HCT116 (cell line): ENCODE results near the gene UNK. TPM values are rescaled to one million over a fixed set of nuclear protein-coding genes. Genes with fewer than 3 reads are reported as not detected.
A peak's percentile ranks its signal among the peaks of the same experiment; 100 is the strongest.

ENCODE experiments used
- ATAC-seq: fragments of 200-7000 bp; cut with Tn5 transposase; 2 replicates; pipeline ENCODE4 v1.9.1; 2020; ENCODE audit warnings: mild to moderate bottlenecking, moderate library complexity
- BruUV-seq: library from RNA; stranded (reverse); fragments of 400-500 nt; replicated peaks from 2 replicates; lab custom pipeline; 2021; lab: Mats Ljungman, UMichigan
- CTCF ChIA-PET: fragments of 300-600 bp; sonication (Branson Sonifier 250); formaldehyde crosslinking; loops from one replicate; lab custom pipeline; 2021; ENCODE audit warnings: antibody characterized with exemption; lab: Charles Lee
- POLR2A ChIA-PET: fragments of 300-600, 350-600 bp; sonication (Branson Sonifier 250); formaldehyde crosslinking; loops from one replicate; lab custom pipeline; 2021; ENCODE audit warnings: antibody characterized with exemption; lab: Charles Lee
- RAD21 ChIA-PET, 2 experiments: fragments of 300-600 bp; sonication (Branson Sonifier 250); formaldehyde crosslinking; loops; one replicate each; lab custom pipeline; 2023; ENCODE audit warnings: low total read pairs in 2 of 2; ENCODE audit not compliant: uncharacterized antibody in 2 of 2, unreplicated experiment in 2 of 2, low non-redundant PET in 1 of 2; lab: Charles Lee
- DNase-seq: peaks from one replicate; pipeline ENCODE4 v3.0.0-alpha.2; 2010; ENCODE audit warnings: low read depth, low spot score
- H2AFZ ChIP-seq: fragments of 200-600 bp; shearing (Covaris generic), sonication (generic); 2 replicates; pipeline ENCODE4 v1.6.1; 2017; ENCODE audit warnings: low read depth, mixed run types, mixed read lengths, antibody characterized with exemption, low read length; ENCODE audit not compliant: poor library complexity, severe bottlenecking
- H3K27ac ChIP-seq: 2 replicates; pipeline ENCODE4 v1.5.1; 2012; ENCODE audit warnings: low read depth, low read length
- H3K27me3 ChIP-seq: fragments of 200-600 bp; sonication (generic); 2 replicates; pipeline ENCODE4 v1.6.1; 2016; ENCODE audit warnings: mixed run types, low read length, mixed read lengths; ENCODE audit not compliant: insufficient read depth
- H3K36me3 ChIP-seq, 2 experiments: fragments of 200-500 bp in 1 of 2; fragments of 200-600 bp in 1 of 2; sonication (Bioruptor generic) in 1 of 2; sonication (generic) in 1 of 2; 2 replicates each; pipeline versions ENCODE4 v1.5.1 to v1.6.1; 2014 to 2016; ENCODE audit warnings: low read length in 2 of 2, inconsistent platforms in 1 of 2, mixed read lengths in 1 of 2, mixed run types in 1 of 2; ENCODE audit not compliant: insufficient read depth in 2 of 2, control insufficient read depth in 1 of 2
- H3K4me1 ChIP-seq, 2 experiments: fragments of 200-600 bp in 1 of 2; sonication (generic) in 1 of 2; 2 replicates each; pipeline versions ENCODE4 v1.5.1 to v1.6.1; 2012 to 2017; ENCODE audit warnings: low read length in 2 of 2, inconsistent platforms in 1 of 2, mild to moderate bottlenecking in 1 of 2, mixed read lengths in 1 of 2, mixed run types in 1 of 2, moderate library complexity in 1 of 2; ENCODE audit not compliant: insufficient read depth in 2 of 2, control insufficient read depth in 1 of 2
- H3K4me2 ChIP-seq: fragments of 200-600 bp; sonication (generic); 2 replicates; pipeline ENCODE4 v1.6.1; 2017; ENCODE audit warnings: mixed run types, low read length, mixed read lengths
- H3K4me3 ChIP-seq, 2 experiments: fragments of 200-600 bp in 1 of 2; sonication (generic) in 1 of 2; replicated peaks in 1 of 2; 2 replicates each; pipeline ENCODE4 v1.5.1; 2011 to 2016; ENCODE audit warnings: low read length in 2 of 2, control low read depth in 1 of 2, low read depth in 1 of 2, mild to moderate bottlenecking in 1 of 2, mixed read lengths in 1 of 2, mixed run types in 1 of 2
- H3K79me2 ChIP-seq: fragments of 200-600 bp; sonication (generic); 2 replicates; pipeline ENCODE4 v1.6.1; 2017; ENCODE audit warnings: mild to moderate bottlenecking, mixed run types, low read length, moderate library complexity, mixed read lengths; ENCODE audit not compliant: insufficient read depth
- H3K9ac ChIP-seq: fragments of 200-600 bp; sonication (generic); 2 replicates; pipeline ENCODE4 v1.6.1; 2016; ENCODE audit warnings: low read length, mixed read lengths
- H3K9me2 ChIP-seq: fragments of 200-600 bp; sonication (generic), shearing (Covaris generic); 2 replicates; pipeline ENCODE4 v1.6.1; 2017; ENCODE audit warnings: mixed run types, mild to moderate bottlenecking, moderate library complexity; ENCODE audit not compliant: insufficient read depth
- H3K9me3 ChIP-seq, 2 experiments: fragments of 200-500 bp in 1 of 2; fragments of 200-600 bp in 1 of 2; sonication (Bioruptor generic) in 1 of 2; sonication (generic) in 1 of 2; 2 replicates each; pipeline ENCODE4 v1.6.1; 2014 to 2017; ENCODE audit warnings: low read length in 2 of 2, mixed read lengths in 2 of 2, inconsistent platforms in 1 of 2, low read depth in 1 of 2, mild to moderate bottlenecking in 1 of 2, mixed run types in 1 of 2, moderate library complexity in 1 of 2; ENCODE audit not compliant: control insufficient read depth in 1 of 2, insufficient read depth in 1 of 2
- H4K20me1 ChIP-seq: fragments of 200-600 bp; sonication (generic), shearing (Covaris generic); 2 replicates; pipeline ENCODE4 v1.6.1; 2017; ENCODE audit warnings: mixed run types, mild to moderate bottlenecking, moderate library complexity; ENCODE audit not compliant: insufficient read depth
- CBX3 ChIP-seq: IDR thresholded peaks from 2 replicates; pipeline ENCODE4 v1.6.1; 2012; ENCODE audit warnings: low read depth
- CEBPB ChIP-seq: IDR thresholded peaks from 2 replicates; pipeline ENCODE4 v1.6.1; 2012; ENCODE audit warnings: low read depth
- EGR1 ChIP-seq: IDR thresholded peaks from 2 replicates; pipeline ENCODE4 v1.6.1; 2012; ENCODE audit warnings: low read depth
- ELF1 ChIP-seq: IDR thresholded peaks from 2 replicates; pipeline ENCODE4 v1.6.1; 2012; ENCODE audit warnings: low read depth, borderline replicate concordance
- EZH2 ChIP-seq: fragments of 200-600 bp; sonication (generic); IDR thresholded peaks from 2 replicates; pipeline ENCODE4 v1.6.1; 2017; ENCODE audit warnings: antibody characterized with exemption, mixed run types
- EZH2phosphoT487 ChIP-seq: fragments of 200-600 bp; IDR thresholded peaks from 2 replicates; pipeline ENCODE4 v1.6.1; 2018; ENCODE audit warnings: antibody characterized with exemption, borderline replicate concordance
- JUND ChIP-seq: IDR thresholded peaks from 2 replicates; pipeline ENCODE4 v1.6.1; 2012
- POLR2A ChIP-seq: IDR thresholded peaks from 2 replicates; pipeline ENCODE4 v1.7.0; 2011; ENCODE audit warnings: borderline replicate concordance; ENCODE audit not compliant: insufficient read depth, insufficient read length; ENCODE audit errors: extremely low read depth
- POLR2AphosphoS5 ChIP-seq: IDR thresholded peaks from 2 replicates; pipeline ENCODE4 v1.6.1; 2011; ENCODE audit warnings: mild to moderate bottlenecking, low read depth, low read length, moderate library complexity
- RAD21 ChIP-seq: IDR thresholded peaks from 2 replicates; pipeline ENCODE4 v1.6.1; 2012; ENCODE audit warnings: low read depth, mild to moderate bottlenecking
- SP1 ChIP-seq: IDR thresholded peaks from 2 replicates; pipeline ENCODE4 v1.6.1; 2012; ENCODE audit warnings: low read depth
- SRF ChIP-seq: IDR thresholded peaks from 2 replicates; pipeline ENCODE4 v1.6.1; 2012; ENCODE audit warnings: low read depth
- TCF7L2 ChIP-seq: IDR thresholded peaks from 2 replicates; pipeline ENCODE4 v1.7.0; 2011; ENCODE audit warnings: borderline replicate concordance, inconsistent platforms; ENCODE audit not compliant: insufficient read depth, insufficient read length; ENCODE audit errors: extremely low read depth
- YY1 ChIP-seq: IDR thresholded peaks from 2 replicates; pipeline ENCODE4 v1.6.1; 2011; ENCODE audit warnings: low read length, low read depth, moderate library complexity, mild to moderate bottlenecking; ENCODE audit not compliant: insufficient replicate concordance; ENCODE audit errors: extremely low read depth
- ZNF274 ChIP-seq: fragments of 200-500 bp; sonication (Bioruptor generic); IDR thresholded peaks from 2 replicates; pipeline ENCODE4 v1.6.1; 2014; ENCODE audit warnings: mild to moderate bottlenecking, low read depth, low read length, inconsistent platforms
- intact Hi-C: fragments of 100-400 bp; cut with micrococcal nuclease; formaldehyde crosslinking; loops from 2 replicates; pipeline ENCODE4 v1.10.0; 2022
- total RNA-seq: library from RNA; stranded (reverse); gene quantifications from one replicate; pipeline ENCODE4 v1.2.1, GENCODE V29; 2021; ENCODE audit not compliant: unreplicated experiment
- TF ChIP-seq, protein P1 (sequence below), 3 experiments: fragments of 200-600 bp in 1 of 3; sonication (generic) in 1 of 3; IDR thresholded peaks in 2 of 3; conservative IDR thresholded peaks in 1 of 3; 2 replicates each; pipeline ENCODE4 v1.5.1; 2012 to 2017; ENCODE audit warnings: low read depth in 2 of 3, low read length in 2 of 3, antibody characterized with exemption in 1 of 3, borderline replicate concordance in 1 of 3, control low read depth in 1 of 3, mild to moderate bottlenecking in 1 of 3, mixed read lengths in 1 of 3, mixed run types in 1 of 3, moderate library complexity in 1 of 3; ENCODE audit not compliant: insufficient read depth in 1 of 3
- TF ChIP-seq, protein P2 (sequence below): IDR thresholded peaks from 2 replicates; pipeline ENCODE4 v1.6.1; 2012
- TF ChIP-seq, protein P3 (sequence below): IDR thresholded peaks from 2 replicates; pipeline ENCODE4 v1.6.1; 2011; ENCODE audit warnings: mild to moderate bottlenecking, low read length, moderate library complexity; ENCODE audit not compliant: insufficient replicate concordance; ENCODE audit errors: extremely low read depth

Gene UNK
- total RNA-seq, 1 experiment from 2014 or later = 40.6 TPM

DNA sequence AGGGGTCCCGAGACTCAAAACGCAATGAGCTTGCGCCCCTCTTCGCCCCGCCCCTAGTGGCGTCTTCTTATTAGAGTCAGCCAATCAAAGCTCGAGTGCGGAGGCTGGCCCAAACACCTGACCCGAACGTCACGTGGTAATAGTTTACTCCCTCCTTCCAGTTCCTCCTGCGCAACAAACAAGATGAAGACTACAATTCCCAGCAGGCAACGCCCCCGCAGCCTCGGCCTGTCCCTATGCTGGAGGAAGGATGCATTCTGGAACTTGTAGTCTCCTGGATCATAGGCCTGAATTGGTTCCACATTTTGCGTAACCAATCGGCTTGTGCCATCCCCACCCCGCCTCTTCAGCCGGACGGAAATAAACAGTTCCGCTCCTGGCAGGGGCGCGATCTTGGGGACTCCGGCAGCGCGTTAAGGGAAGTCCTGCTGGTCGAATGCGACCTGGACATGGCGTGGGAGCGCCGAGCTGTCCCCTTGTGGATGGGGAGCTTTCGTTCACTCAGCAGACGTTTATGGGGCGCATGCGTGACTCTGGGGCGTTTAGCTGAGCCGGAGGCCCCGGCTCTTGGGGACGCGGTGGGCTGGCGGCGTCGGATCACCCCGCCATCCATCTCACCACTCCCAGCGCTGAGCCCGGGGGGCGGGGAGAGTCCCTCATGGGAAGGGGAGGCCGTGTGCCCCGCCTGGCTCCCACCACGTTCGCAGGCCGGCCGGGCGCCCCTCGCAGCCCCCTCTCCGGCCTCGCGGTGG, 70.9 kb downstream of the UNK start, which contains the start of gene WBP2:
Gene WBP2, minus strand, starts transcription at position 26 of the 752 bp plus-strand sequence. CDS start 38 bp downstream, outside the sequence.
- POLR2A ChIA-PET = interaction anchor here (0.6 to 6.8 kb wide), 21 partner anchors 9 to 640 kb away, joined by 3 to 83 read pairs (median 5); partner anchors contain the start of genes MRPL38, PRPSAP1, TRIM47 and TRIM65
- H3K27me3 ChIP-seq = no peaks in the 10 kb centered on the region
- peaks cover 5 to 6% of the 10 kb centered on the region in 2 experiments; a peak in 3 of 4 replicates for H3K36me3 ChIP-seq
- peak within 1 kb of the TSS; percentile 87 for H3K27ac ChIP-seq
- peaks cover 23 to 40% of the 10 kb centered on the region in 2 experiments for H3K4me1 ChIP-seq
- no TSS peak for BruUV-seq
- H3K4me2 ChIP-seq = peak within 1 kb of the TSS; percentile 96
- peak; percentile 91 for ATAC-seq
- peaks cover 20% of the 10 kb centered on the region; the same call in 1 of the 2 replicates for H3K79me2 ChIP-seq
- DNase-seq = peak; percentile 100
- H2AFZ ChIP-seq = peak within 1 kb of the TSS; percentile 52
- H4K20me1 ChIP-seq = no peaks in the 10 kb centered on the region
- no peaks in the 10 kb centered on the region for H3K9me3 ChIP-seq
- H3K9me2 ChIP-seq = no peaks in the 10 kb centered on the region
- peak within 1 kb of the TSS; percentile 86 for H3K9ac ChIP-seq
- peak within 1 kb of the TSS; percentile 75 to 86 for H3K4me3 ChIP-seq
- intact Hi-C loops = loop anchor here (1.0 to 10.0 kb wide), 4 partner anchors 10 to 181 kb away; a partner anchor contains a TSS
- CTCF ChIA-PET = interaction anchor here (0.6 to 4.3 kb wide), 19 partner anchors 10 to 937 kb away, joined by 3 to 57 read pairs (median 5); partner anchors contain the start of genes ACOX1, CDK3, FBF1 and GALK1
- RAD21 ChIA-PET = interaction anchor here (0.6 to 2.0 kb wide), 10 partner anchors 14 to 255 kb away, joined by 3 to 7 read pairs (median 4); a partner anchor contains a TSS
- TF ChIP-seq EGR1 (peak; percentile 100), SP1 (peak; percentile 94), POLR2A (peak; percentile 85), RAD21 (peak; percentile 58; the same call in 1 of the 2 replicates), ELF1 (no peak; the same call in 1 of the 2 replicates), CBX3 (no peak), ZNF274 (no peak), SRF (no peak; the same call in 1 of the 2 replicates), POLR2AphosphoS5 (peak; percentile 97), JUND (no peak), TCF7L2 (peak; percentile 4), YY1 (peak; percentile 73), EZH2phosphoT487 (no peak), CEBPB (no peak), EZH2 (no peak)
- TF ChIP-seq, protein P1, sequence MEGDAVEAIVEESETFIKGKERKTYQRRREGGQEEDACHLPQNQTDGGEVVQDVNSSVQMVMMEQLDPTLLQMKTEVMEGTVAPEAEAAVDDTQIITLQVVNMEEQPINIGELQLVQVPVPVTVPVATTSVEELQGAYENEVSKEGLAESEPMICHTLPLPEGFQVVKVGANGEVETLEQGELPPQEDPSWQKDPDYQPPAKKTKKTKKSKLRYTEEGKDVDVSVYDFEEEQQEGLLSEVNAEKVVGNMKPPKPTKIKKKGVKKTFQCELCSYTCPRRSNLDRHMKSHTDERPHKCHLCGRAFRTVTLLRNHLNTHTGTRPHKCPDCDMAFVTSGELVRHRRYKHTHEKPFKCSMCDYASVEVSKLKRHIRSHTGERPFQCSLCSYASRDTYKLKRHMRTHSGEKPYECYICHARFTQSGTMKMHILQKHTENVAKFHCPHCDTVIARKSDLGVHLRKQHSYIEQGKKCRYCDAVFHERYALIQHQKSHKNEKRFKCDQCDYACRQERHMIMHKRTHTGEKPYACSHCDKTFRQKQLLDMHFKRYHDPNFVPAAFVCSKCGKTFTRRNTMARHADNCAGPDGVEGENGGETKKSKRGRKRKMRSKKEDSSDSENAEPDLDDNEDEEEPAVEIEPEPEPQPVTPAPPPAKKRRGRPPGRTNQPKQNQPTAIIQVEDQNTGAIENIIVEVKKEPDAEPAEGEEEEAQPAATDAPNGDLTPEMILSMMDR (IDR thresholded peaks at IDR 0.05 in 2 of 3, conservative IDR thresholded peaks at IDR 0.05 in 1 of 3; ENCODE audit: borderline replicate concordance in 1 of 3, insufficient read depth in 1 of 3, low read depth in 2 of 3, low read length in 2 of 3) = peak in 2 of 3 experiments; percentile 54 to 62; a peak in 2 of 6 replicates
- TF ChIP-seq, protein P2, sequence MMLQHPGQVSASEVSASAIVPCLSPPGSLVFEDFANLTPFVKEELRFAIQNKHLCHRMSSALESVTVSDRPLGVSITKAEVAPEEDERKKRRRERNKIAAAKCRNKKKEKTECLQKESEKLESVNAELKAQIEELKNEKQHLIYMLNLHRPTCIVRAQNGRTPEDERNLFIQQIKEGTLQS = no peak
- TF ChIP-seq, protein P3, sequence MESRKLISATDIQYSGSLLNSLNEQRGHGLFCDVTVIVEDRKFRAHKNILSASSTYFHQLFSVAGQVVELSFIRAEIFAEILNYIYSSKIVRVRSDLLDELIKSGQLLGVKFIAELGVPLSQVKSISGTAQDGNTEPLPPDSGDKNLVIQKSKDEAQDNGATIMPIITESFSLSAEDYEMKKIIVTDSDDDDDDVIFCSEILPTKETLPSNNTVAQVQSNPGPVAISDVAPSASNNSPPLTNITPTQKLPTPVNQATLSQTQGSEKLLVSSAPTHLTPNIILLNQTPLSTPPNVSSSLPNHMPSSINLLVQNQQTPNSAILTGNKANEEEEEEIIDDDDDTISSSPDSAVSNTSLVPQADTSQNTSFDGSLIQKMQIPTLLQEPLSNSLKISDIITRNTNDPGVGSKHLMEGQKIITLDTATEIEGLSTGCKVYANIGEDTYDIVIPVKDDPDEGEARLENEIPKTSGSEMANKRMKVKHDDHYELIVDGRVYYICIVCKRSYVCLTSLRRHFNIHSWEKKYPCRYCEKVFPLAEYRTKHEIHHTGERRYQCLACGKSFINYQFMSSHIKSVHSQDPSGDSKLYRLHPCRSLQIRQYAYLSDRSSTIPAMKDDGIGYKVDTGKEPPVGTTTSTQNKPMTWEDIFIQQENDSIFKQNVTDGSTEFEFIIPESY = peak; percentile 67
